ENCODE measurements around the gene PTPRE.

The PTPRE gene

DNA sequence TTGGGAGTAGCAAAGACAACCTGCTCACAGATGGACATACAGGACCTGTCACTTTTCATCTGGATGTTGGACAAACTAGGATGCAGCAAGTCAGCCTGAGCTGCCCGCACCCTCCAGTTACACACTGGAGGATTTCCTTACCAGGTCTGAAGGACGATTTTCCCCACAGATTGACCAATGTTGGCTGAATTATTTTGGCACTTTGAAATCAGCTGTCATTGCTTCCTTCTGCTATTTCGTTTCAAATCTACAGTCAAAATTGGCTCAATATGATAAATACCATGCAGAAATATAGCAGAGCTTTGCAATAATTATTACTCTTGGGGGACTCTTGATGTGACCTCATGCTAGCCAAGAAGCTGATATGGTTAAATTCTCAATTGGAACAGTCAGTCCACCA, 16.7 kb upstream of the PTPRE start:
- DNase-seq (ENCODE audit: extremely low read depth, low read depth): no peak
- TF ChIP-seq, protein P1, sequence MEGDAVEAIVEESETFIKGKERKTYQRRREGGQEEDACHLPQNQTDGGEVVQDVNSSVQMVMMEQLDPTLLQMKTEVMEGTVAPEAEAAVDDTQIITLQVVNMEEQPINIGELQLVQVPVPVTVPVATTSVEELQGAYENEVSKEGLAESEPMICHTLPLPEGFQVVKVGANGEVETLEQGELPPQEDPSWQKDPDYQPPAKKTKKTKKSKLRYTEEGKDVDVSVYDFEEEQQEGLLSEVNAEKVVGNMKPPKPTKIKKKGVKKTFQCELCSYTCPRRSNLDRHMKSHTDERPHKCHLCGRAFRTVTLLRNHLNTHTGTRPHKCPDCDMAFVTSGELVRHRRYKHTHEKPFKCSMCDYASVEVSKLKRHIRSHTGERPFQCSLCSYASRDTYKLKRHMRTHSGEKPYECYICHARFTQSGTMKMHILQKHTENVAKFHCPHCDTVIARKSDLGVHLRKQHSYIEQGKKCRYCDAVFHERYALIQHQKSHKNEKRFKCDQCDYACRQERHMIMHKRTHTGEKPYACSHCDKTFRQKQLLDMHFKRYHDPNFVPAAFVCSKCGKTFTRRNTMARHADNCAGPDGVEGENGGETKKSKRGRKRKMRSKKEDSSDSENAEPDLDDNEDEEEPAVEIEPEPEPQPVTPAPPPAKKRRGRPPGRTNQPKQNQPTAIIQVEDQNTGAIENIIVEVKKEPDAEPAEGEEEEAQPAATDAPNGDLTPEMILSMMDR (IDR thresholded peaks at IDR 0.05; ENCODE audit: low read depth, low read length): no peak

DNA sequence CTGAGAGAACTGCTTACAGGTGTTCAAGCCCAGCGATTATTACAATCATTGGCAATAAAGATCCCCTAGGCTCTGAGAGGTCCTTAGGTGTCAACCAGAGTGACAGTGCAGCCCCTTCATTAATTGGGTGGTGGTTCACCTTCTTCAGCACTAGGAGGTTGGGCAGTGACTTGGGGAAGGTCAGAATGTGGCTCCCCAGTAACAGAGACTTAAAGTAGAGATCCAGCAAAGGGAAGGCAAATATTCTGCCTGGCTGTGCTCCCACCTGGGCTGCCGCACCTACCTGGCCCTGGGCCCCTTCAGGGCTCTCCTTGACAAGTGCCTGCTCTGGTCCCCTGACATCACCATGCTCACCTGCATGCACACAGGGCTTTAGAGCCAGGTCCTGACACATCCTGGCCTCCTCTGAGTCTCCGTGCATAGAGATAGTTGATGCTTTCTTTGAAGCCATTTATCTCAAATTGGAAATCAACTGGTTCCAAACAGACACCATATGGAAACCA, 16.0 kb upstream of the PTPRE start:
- TF ChIP-seq, protein P1 (IDR thresholded peaks at IDR 0.05; ENCODE audit: low read depth, low read length): no peak
- DNase-seq (ENCODE audit: extremely low read depth, low read depth): no peak

DNA sequence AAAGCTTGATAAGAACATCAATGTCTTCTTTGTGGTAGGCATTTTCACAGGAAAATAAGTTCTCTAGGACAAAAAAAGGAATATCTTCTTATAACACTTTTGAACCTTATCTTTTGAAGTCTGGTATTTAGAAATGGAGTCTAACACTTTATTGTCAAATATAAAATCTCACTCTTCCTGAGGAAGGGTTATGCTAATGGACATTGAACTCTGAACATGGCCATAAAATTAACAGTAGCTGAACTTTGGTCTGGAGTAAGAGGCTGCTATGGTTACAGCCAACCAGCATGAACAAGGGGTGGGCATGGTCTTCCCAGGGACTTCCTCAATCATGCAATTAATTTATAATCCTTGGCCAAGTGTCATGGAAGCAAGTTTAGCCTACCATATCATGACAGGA, 14.2 kb upstream of the PTPRE start, which contains the start of gene CLRN3:
CLRN3 (minus strand) TSS at position 199 of the 400 bp plus-strand sequence; CDS start at position 42, 157 bp downstream.
- DNase-seq (ENCODE audit: extremely low read depth, low read depth): no peak
- TF ChIP-seq, protein P1 (IDR thresholded peaks at IDR 0.05; ENCODE audit: low read depth, low read length): no peak

DNA sequence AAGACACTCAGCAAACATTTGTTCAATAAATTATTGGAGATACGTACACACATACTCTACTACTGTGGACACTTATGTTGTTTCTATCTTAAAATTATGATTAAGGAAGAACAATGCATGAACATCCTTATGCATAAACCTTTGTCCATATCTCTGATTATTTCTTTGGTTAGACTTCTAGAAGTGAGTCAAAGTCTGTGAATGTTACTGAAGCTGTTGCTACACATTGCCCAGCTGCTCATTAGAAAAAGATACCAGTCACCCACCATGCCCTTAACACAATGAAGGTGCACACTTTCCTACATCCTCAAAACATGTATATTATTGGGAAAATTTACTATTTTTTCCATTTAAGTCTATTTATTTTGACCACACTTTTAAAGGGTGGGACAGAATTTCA, 12.8 kb upstream of the PTPRE start:
- DNase-seq (ENCODE audit: extremely low read depth, low read depth): no peak
- TF ChIP-seq, protein P1 (IDR thresholded peaks at IDR 0.05; ENCODE audit: low read depth, low read length): no peak

DNA sequence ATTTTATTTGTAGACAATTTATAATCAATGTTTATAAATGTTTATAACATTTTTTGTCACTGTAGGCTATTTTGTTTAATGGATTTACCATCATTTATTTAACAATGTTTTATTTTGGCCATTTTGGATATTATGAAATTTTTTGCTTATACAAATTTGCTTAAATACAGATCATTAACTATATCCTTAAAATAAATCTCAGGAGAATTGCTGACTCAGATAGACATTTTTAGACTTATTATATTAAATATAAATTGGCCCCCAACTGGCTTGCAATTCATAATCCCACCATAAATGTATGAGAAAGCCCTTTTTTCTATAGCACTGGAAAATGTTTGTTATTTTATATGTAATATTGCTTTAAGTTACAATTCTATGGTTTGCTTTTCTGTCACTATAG, 10.3 kb upstream of the PTPRE start:
- TF ChIP-seq, protein P1 (IDR thresholded peaks at IDR 0.05; ENCODE audit: low read depth, low read length): no peak
- no peak for DNase-seq (ENCODE audit: extremely low read depth, low read depth)

DNA sequence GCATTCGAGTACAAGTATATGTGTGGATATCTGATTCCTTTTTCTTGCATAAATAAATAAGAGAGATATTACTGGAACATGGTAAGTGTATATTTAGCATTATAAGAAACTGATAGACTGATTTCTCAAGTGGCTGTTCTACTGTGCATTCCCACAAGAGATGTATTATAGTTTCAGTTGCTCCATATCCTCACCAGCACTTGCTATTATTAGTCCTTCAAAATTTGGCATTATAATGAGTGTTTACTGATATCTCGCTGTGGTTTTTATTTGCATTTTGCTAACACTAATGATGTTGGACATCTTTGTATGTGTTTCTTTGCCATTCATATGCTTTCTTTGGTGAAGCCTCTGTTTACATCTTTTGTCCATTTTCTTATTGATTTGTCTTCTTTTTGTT, 9.7 kb upstream of the PTPRE start:
- TF ChIP-seq, protein P1 (IDR thresholded peaks at IDR 0.05; ENCODE audit: low read depth, low read length): no peak
- no peak for DNase-seq (ENCODE audit: extremely low read depth, low read depth)

DNA sequence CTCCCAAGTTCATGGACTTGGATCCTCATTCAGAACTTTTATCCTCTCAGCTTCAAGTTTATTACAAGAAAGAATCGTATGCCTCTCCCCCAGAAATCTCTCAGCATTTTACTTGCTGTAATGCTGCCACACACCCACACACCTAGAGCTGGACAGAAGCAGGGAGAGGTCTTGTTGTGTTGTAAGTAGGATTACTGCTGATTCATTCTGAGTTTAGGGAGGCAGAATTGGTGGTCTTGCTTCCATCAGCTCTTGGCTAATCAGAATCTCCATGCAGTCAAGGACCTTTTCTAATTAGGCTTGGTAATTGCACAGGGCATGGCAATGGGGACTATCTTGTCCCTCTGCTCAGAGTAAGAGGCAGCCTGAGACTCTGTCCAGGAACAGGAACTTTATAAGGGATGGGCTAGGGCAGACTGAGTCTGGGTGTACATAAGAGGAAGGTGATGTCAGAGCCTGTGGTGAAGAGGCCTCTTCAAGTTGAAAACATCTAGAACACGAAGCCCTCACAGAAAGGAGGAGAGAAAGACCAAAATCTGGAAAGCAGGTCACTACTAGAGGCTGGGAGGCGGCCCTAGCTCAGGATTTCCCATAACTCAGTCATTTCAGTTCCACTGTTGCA, 7.0 kb upstream of the PTPRE start:
- no peak for DNase-seq (ENCODE audit: extremely low read depth, low read depth)
- TF ChIP-seq, protein P1 (IDR thresholded peaks at IDR 0.05; ENCODE audit: low read depth, low read length): no peak

Data from AG09319 (cell line).